Liver (tissue), 9 donors: ENCODE data around the gene TTLL12. TPM values are rescaled to one million over a fixed set of nuclear protein-coding genes. Genes with fewer than 3 reads are reported as not detected.

Experiments
- DNase-seq: peaks from one replicate; pipeline ENCODE4 v3.0.0-alpha.2; 2017; ENCODE audit warnings: low spot score
- H3K27ac ChIP-seq, 2 donors: one replicate each; pipeline ENCODE4 v1.7.0; 2013; ENCODE audit warnings: inconsistent platforms in 2 of 2, low read length in 2 of 2, control low read depth in 1 of 2, low read depth in 1 of 2, mild to moderate bottlenecking in 1 of 2
- H3K27me3 ChIP-seq, 4 donors: one replicate each; pipeline versions ENCODE4 v1.6.1 to v1.7.0; 2013; ENCODE audit warnings: low read length in 3 of 4, inconsistent platforms in 1 of 4, mild to moderate bottlenecking in 1 of 4, moderate library complexity in 1 of 4; ENCODE audit not compliant: control insufficient read depth in 4 of 4, insufficient read depth in 4 of 4
- H3K36me3 ChIP-seq, 4 donors: one replicate each; pipeline versions ENCODE4 v1.6.1 to v1.7.0; 2013; ENCODE audit warnings: low read length in 3 of 4, mild to moderate bottlenecking in 3 of 4, low read depth in 1 of 4, moderate library complexity in 1 of 4; ENCODE audit not compliant: control insufficient read depth in 4 of 4, insufficient read depth in 3 of 4
- H3K4me1 ChIP-seq, 4 donors: one replicate each; pipeline versions ENCODE4 v1.6.1 to v1.7.0; 2013; ENCODE audit warnings: low read length in 3 of 4, mild to moderate bottlenecking in 3 of 4, moderate library complexity in 1 of 4; ENCODE audit not compliant: control insufficient read depth in 4 of 4, insufficient read depth in 4 of 4
- H3K4me3 ChIP-seq, 3 donors: one replicate each; pipeline versions ENCODE4 v1.6.1 to v1.7.0; 2013; ENCODE audit warnings: low read length in 3 of 3, control low read depth in 1 of 3, low read depth in 1 of 3, mild to moderate bottlenecking in 1 of 3
- H3K9ac ChIP-seq, 2 donors: one replicate each; pipeline ENCODE4 v1.7.0; 2013; ENCODE audit warnings: low read length in 2 of 2, mild to moderate bottlenecking in 2 of 2, moderate library complexity in 2 of 2, control low read depth in 1 of 2, low read depth in 1 of 2
- H3K9me3 ChIP-seq, 4 donors: one replicate each; pipeline versions ENCODE4 v1.6.1 to v1.7.0; 2013; ENCODE audit warnings: low read length in 3 of 4; ENCODE audit not compliant: control insufficient read depth in 4 of 4
- EGR1 ChIP-seq, 2 donors: IDR thresholded peaks; 2 replicates each; pipeline ENCODE4 v1.6.1; 2016 to 2018; ENCODE audit warnings: antibody characterized with exemption in 2 of 2, low read depth in 2 of 2
- FOXA2 ChIP-seq: IDR thresholded peaks from 2 replicates; pipeline ENCODE4 v1.6.1; 2016; ENCODE audit warnings: antibody characterized with exemption
- GABPA ChIP-seq, 2 donors: IDR thresholded peaks in 1 of 2; conservative IDR thresholded peaks in 1 of 2; 2 replicates each; pipeline ENCODE4 v1.6.1; 2016; ENCODE audit warnings: antibody characterized with exemption in 2 of 2, mild to moderate bottlenecking in 1 of 2, moderate library complexity in 1 of 2
- HNF4A ChIP-seq, 2 donors: conservative IDR thresholded peaks; 2 replicates each; pipeline ENCODE4 v1.6.1; 2016; ENCODE audit warnings: antibody characterized with exemption in 2 of 2, mild to moderate bottlenecking in 2 of 2
- HNF4G ChIP-seq: IDR thresholded peaks from 2 replicates; pipeline ENCODE4 v1.6.1; 2016; ENCODE audit warnings: antibody characterized with exemption
- MAX ChIP-seq: IDR thresholded peaks from 2 replicates; pipeline ENCODE4 v1.6.1; 2016; ENCODE audit warnings: antibody characterized with exemption
- NR2F2 ChIP-seq: IDR thresholded peaks from 2 replicates; pipeline ENCODE4 v1.6.1; 2016; ENCODE audit warnings: antibody characterized with exemption
- RXRA ChIP-seq, 2 donors: IDR thresholded peaks; 2 replicates each; pipeline ENCODE4 v1.6.1; 2017 to 2018; ENCODE audit warnings: antibody characterized with exemption in 2 of 2, mild to moderate bottlenecking in 1 of 2
- SP1 ChIP-seq: IDR thresholded peaks from 2 replicates; pipeline ENCODE4 v1.6.1; 2018; ENCODE audit warnings: antibody characterized with exemption, mild to moderate bottlenecking
- YY1 ChIP-seq: IDR thresholded peaks from 2 replicates; pipeline ENCODE4 v1.6.1; 2016; ENCODE audit warnings: antibody characterized with exemption, mild to moderate bottlenecking
- ZBTB33 ChIP-seq: IDR thresholded peaks from 2 replicates; pipeline ENCODE4 v1.6.1; 2016; ENCODE audit warnings: antibody characterized with exemption
- WGBS: extraction: QIAGEN DNeasy Blood & Tissue Kit; methylation state at CpG from one replicate; pipeline ENCODE4 v1.1.7; 2013; 5-methylcytosine and 5-hydroxymethylcytosine counted together
- polyA plus RNA-seq, 2 donors: library from polyadenylated mRNA; stranded (reverse) in 1 of 2; unstranded in 1 of 2; fragments of 200-250 nt in 1 of 2; fragments of >200 nt in 1 of 2; fragmentation: Nextera tagmentation in 1 of 2; extraction: Ambion mirVana in 1 of 2; gene quantifications; one replicate each; pipeline versions ENCODE4 v1.2.1 to v1.2.3, GENCODE V29; 2013 to 2015
- total RNA-seq, 2 donors: library from RNA; depleted of rRNA; stranded (reverse); fragments of >200 nt; gene quantifications; one replicate each; pipeline ENCODE4 v1.2.3, GENCODE V29; 2014
- TF ChIP-seq, protein P1 (sequence below): IDR thresholded peaks from 2 replicates; pipeline ENCODE4 v1.6.1; 2016; ENCODE audit warnings: antibody characterized with exemption, mild to moderate bottlenecking
- TF ChIP-seq, protein P2 (sequence below): IDR thresholded peaks from 2 replicates; pipeline ENCODE4 v1.6.1; 2016; ENCODE audit warnings: antibody characterized with exemption
- TF ChIP-seq, protein P3 (sequence below): fragments of 150-350 bp; IDR thresholded peaks from 2 replicates; pipeline ENCODE4 v1.5.1; 2017; ENCODE audit warnings: improper control_type of control experiment, low read depth, low read length; ENCODE audit not compliant: missing input control
- donor health status: healthy.
- donor health status: healthy.
- donor health status: healthy.
- donor health status: healthy.
- donor health status: healthy.

The TTLL12 gene
- total and polyA plus RNA-seq, 4 donors: 13.7 to 43.9 (median 20.5) TPM

GRCh38 chr22:43180670-43181069, 6.3 kb downstream of the TTLL12 start (continued):
- TF ChIP-seq, protein P1, sequence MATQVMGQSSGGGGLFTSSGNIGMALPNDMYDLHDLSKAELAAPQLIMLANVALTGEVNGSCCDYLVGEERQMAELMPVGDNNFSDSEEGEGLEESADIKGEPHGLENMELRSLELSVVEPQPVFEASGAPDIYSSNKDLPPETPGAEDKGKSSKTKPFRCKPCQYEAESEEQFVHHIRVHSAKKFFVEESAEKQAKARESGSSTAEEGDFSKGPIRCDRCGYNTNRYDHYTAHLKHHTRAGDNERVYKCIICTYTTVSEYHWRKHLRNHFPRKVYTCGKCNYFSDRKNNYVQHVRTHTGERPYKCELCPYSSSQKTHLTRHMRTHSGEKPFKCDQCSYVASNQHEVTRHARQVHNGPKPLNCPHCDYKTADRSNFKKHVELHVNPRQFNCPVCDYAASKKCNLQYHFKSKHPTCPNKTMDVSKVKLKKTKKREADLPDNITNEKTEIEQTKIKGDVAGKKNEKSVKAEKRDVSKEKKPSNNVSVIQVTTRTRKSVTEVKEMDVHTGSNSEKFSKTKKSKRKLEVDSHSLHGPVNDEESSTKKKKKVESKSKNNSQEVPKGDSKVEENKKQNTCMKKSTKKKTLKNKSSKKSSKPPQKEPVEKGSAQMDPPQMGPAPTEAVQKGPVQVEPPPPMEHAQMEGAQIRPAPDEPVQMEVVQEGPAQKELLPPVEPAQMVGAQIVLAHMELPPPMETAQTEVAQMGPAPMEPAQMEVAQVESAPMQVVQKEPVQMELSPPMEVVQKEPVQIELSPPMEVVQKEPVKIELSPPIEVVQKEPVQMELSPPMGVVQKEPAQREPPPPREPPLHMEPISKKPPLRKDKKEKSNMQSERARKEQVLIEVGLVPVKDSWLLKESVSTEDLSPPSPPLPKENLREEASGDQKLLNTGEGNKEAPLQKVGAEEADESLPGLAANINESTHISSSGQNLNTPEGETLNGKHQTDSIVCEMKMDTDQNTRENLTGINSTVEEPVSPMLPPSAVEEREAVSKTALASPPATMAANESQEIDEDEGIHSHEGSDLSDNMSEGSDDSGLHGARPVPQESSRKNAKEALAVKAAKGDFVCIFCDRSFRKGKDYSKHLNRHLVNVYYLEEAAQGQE: no peak

DNA sequence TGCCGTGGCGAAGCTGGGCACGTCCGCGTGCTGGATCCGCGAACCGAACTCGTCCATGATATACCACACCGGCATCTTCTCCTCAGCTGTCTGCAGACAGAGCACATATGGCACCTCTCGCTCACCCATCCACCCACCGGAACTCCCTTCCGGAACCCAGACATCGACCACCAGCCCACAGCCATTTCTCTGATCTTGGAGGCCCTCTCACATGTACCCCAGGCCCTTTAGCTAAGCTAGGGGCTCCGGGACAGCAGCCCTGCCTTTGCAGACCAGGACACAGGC, 7.1 kb downstream of the TTLL12 start:
- no peak overlapping the region for H3K27ac ChIP-seq
- H3K36me3 ChIP-seq: peaks cover 6 to 30% (median 11%) of the 10 kb centered on the region in 4 donors
- DNase-seq: no peak
- H3K9ac ChIP-seq: no peak overlapping the region
- WGBS: 98% methylated on average over 15 of the region's 15 CpGs
- H3K27me3 ChIP-seq: no peaks in the 10 kb centered on the region
- H3K4me3 ChIP-seq: no peak overlapping the region
- TF ChIP-seq, protein P1: no peak
- TF ChIP-seq NR2F2: no peak
- TF ChIP-seq YY1: no peak
- TF ChIP-seq HNF4A (conservative IDR thresholded peaks at IDR 0.05): no peak
- TF ChIP-seq ZBTB33: no peak
- TF ChIP-seq, protein P2, sequence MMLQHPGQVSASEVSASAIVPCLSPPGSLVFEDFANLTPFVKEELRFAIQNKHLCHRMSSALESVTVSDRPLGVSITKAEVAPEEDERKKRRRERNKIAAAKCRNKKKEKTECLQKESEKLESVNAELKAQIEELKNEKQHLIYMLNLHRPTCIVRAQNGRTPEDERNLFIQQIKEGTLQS: no peak
- no peak for TF ChIP-seq EGR1 (IDR thresholded peaks at IDR 0.05; ENCODE audit: low read depth in 2 of 2)
- TF ChIP-seq, protein P3, sequence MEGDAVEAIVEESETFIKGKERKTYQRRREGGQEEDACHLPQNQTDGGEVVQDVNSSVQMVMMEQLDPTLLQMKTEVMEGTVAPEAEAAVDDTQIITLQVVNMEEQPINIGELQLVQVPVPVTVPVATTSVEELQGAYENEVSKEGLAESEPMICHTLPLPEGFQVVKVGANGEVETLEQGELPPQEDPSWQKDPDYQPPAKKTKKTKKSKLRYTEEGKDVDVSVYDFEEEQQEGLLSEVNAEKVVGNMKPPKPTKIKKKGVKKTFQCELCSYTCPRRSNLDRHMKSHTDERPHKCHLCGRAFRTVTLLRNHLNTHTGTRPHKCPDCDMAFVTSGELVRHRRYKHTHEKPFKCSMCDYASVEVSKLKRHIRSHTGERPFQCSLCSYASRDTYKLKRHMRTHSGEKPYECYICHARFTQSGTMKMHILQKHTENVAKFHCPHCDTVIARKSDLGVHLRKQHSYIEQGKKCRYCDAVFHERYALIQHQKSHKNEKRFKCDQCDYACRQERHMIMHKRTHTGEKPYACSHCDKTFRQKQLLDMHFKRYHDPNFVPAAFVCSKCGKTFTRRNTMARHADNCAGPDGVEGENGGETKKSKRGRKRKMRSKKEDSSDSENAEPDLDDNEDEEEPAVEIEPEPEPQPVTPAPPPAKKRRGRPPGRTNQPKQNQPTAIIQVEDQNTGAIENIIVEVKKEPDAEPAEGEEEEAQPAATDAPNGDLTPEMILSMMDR: no peak
- no peak for TF ChIP-seq FOXA2
- TF ChIP-seq HNF4G: no peak
- TF ChIP-seq GABPA (IDR thresholded peaks at IDR 0.05 in 1 of 2, conservative IDR thresholded peaks at IDR 0.05 in 1 of 2): no peak
- TF ChIP-seq MAX: no peak
- no peak for TF ChIP-seq RXRA (IDR thresholded peaks at IDR 0.05)
- no peak for TF ChIP-seq SP1
- no peaks in the 10 kb centered on the region for H3K9me3 ChIP-seq
- no peaks in the 10 kb centered on the region for H3K4me1 ChIP-seq
